BE2C (cell line): Measurements from ENCODE around the gene TSPAN5.

Experiments
- DNase-seq: peaks from one replicate; pipeline ENCODE4 v3.0.0-alpha.2; 2020
- H3K27me3 ChIP-seq: fragments of 250-450 bp; sonication (Bioruptor Pico); 2 replicates; pipeline ENCODE4 v1.5.1; 2020; ENCODE audit warnings: mild to moderate bottlenecking
- H3K36me3 ChIP-seq: fragments of 250-450 bp; sonication (Bioruptor Pico); 2 replicates; pipeline ENCODE4 v1.5.1; 2020; ENCODE audit warnings: mild to moderate bottlenecking
- H3K4me1 ChIP-seq: fragments of 250-450 bp; sonication (Bioruptor Pico); 2 replicates; pipeline ENCODE4 v1.5.1; 2020
- H3K4me3 ChIP-seq: 2 replicates; pipeline ENCODE4 v1.5.1; 2011; ENCODE audit warnings: low read depth, low read length
- H3K9me3 ChIP-seq: fragments of 250-450 bp; sonication (Bioruptor Pico); 2 replicates; pipeline ENCODE4 v1.5.1; 2020
- CTCF ChIP-seq: IDR thresholded peaks from 2 replicates; pipeline ENCODE4 v1.5.1; 2012; ENCODE audit warnings: mild to moderate bottlenecking, low read depth, low read length

The TSPAN5 gene

GRCh38 chr4:98502031-98502430, 156.4 kb downstream of the TSPAN5 start:
- Histone ChIP-seq H3K36me3 (no peaks in the 10 kb centered on the region), H3K27me3 (no peaks in the 10 kb centered on the region), H3K4me3 (no peak overlapping the region), H3K4me1 (no peaks in the 10 kb centered on the region), H3K9me3 (no peaks in the 10 kb centered on the region)
- no peak for DNase-seq
- no peak for TF ChIP-seq CTCF

- H3K27me3 ChIP-seq: no peaks in the 10 kb centered on the region
- no peak overlapping the region for H3K4me3 ChIP-seq
- no peaks in the 10 kb centered on the region for H3K36me3 ChIP-seq
- no peak for DNase-seq
- TF ChIP-seq CTCF: no peak
- H3K9me3 ChIP-seq: no peaks in the 10 kb centered on the region
- no peaks in the 10 kb centered on the region for H3K4me1 ChIP-seq
Observed at GRCh38 chr4:98501383-98501782, 157.0 kb downstream of the TSPAN5 start.

- Histone ChIP-seq H3K9me3 (no peaks in the 10 kb centered on the region), H3K27me3 (no peaks in the 10 kb centered on the region), H3K4me1 (no peaks in the 10 kb centered on the region), H3K36me3 (no peaks in the 10 kb centered on the region), H3K4me3 (no peak overlapping the region)
- DNase-seq: no peak
- TF ChIP-seq CTCF: no peak
Observed at GRCh38 chr4:98498774-98499173, 159.6 kb downstream of the TSPAN5 start.

- Histone ChIP-seq H3K4me1 (no peaks in the 10 kb centered on the region), H3K36me3 (no peaks in the 10 kb centered on the region), H3K9me3 (no peaks in the 10 kb centered on the region), H3K27me3 (no peaks in the 10 kb centered on the region), H3K4me3 (no peak overlapping the region)
- DNase-seq: no peak
- no peak for TF ChIP-seq CTCF
Observed at GRCh38 chr4:98496152-98496845, 162.1 kb downstream of the TSPAN5 start.

GRCh38 chr4:98493296-98493695, 165.1 kb downstream of the TSPAN5 start:
- no peak overlapping the region for H3K4me3 ChIP-seq
- H3K4me1 ChIP-seq: no peaks in the 10 kb centered on the region
- H3K27me3 ChIP-seq: no peaks in the 10 kb centered on the region
- H3K9me3 ChIP-seq: no peaks in the 10 kb centered on the region
- no peaks in the 10 kb centered on the region for H3K36me3 ChIP-seq
- DNase-seq: no peak
- TF ChIP-seq CTCF: no peak

GRCh38 chr4:98491899-98492559, 166.4 kb downstream of the TSPAN5 start:
- TF ChIP-seq CTCF: no peak
- Histone ChIP-seq H3K9me3 (no peaks in the 10 kb centered on the region), H3K36me3 (no peaks in the 10 kb centered on the region), H3K4me3 (no peak overlapping the region), H3K4me1 (no peaks in the 10 kb centered on the region), H3K27me3 (no peaks in the 10 kb centered on the region)
- no peak for DNase-seq
